MM.1S (cell line): ENCODE measurements around the gene TBC1D14.

Experiments used
- EZH2 ChIP-seq: fragments of 300-600 bp; sonication (generic); optimal IDR thresholded peaks from 2 replicates; pipeline ENCODE3; 2017; ENCODE audit warnings: low read depth, mild to moderate bottlenecking, antibody characterized with exemption, low read length, mixed read lengths
- EZH2phosphoT487 ChIP-seq: fragments of 300-600 bp; sonication (generic); IDR thresholded peaks from 2 replicates; pipeline ENCODE4 v1.6.1; 2018; ENCODE audit warnings: antibody characterized with exemption, low read length
- TF ChIP-seq, protein P1 (sequence below): fragments of 300-600 bp; sonication (generic); IDR thresholded peaks from 2 replicates; pipeline ENCODE4 v1.5.1; 2016; ENCODE audit warnings: antibody characterized with exemption, low read length, mixed read lengths

DNA sequence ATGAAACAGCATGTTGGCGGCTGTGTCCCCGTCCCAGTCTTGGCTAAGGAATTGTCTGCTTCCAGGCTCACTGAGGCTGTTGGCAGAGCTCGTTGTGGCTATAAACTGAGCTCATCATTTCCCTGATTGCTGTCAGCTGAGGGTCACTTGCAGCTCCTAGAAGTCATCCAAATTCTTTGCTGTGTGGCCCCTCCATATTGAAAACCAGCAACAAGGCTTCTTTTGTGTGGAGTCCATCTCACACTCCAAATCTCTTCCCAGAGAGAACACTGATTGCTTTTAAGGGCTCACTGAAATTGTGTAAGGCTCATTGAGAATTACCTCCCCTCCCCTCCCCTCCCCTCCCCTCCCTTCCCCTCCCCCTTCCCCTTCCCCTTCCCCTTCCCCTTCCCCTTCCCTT lies 23.3 kb downstream of the TBC1D14 start:
- TF ChIP-seq, protein P1, sequence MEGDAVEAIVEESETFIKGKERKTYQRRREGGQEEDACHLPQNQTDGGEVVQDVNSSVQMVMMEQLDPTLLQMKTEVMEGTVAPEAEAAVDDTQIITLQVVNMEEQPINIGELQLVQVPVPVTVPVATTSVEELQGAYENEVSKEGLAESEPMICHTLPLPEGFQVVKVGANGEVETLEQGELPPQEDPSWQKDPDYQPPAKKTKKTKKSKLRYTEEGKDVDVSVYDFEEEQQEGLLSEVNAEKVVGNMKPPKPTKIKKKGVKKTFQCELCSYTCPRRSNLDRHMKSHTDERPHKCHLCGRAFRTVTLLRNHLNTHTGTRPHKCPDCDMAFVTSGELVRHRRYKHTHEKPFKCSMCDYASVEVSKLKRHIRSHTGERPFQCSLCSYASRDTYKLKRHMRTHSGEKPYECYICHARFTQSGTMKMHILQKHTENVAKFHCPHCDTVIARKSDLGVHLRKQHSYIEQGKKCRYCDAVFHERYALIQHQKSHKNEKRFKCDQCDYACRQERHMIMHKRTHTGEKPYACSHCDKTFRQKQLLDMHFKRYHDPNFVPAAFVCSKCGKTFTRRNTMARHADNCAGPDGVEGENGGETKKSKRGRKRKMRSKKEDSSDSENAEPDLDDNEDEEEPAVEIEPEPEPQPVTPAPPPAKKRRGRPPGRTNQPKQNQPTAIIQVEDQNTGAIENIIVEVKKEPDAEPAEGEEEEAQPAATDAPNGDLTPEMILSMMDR = no peak
- TF ChIP-seq EZH2 (no peak), EZH2phosphoT487 (no peak)
